HS-27A (cell line): ENCODE data around the gene RERE.
"Not testable (repeated sequence)": the region's sequence is repeated elsewhere in the genome, so short reads cannot be mapped to it uniquely, and the experiment has no call there.

Experiments used
- DNase-seq: peaks from one replicate; pipeline ENCODE4 v3.0.0-alpha.2; 2012; ENCODE audit warnings: low read depth, missing footprints

Gene RERE

DNA sequence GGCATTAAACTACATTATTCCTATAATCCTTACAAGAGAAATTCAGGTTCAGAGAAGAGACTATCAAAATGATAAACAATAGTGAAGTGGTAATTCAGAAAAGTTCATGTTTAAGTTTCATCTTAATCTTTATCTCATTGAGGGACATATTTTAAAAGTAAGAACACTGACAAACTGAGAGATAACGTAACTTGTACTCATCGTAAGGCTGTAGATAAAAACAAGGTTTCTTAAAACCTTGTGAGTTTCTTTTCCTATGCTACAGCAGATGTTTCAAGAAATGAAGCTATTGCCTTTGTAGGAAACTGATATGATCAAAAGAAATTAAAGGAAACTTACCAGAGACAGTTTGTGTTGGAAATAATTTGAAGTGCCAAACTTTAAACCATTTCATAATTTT lies 65.0 kb downstream of the RERE start:
- no peak for DNase-seq

DNA sequence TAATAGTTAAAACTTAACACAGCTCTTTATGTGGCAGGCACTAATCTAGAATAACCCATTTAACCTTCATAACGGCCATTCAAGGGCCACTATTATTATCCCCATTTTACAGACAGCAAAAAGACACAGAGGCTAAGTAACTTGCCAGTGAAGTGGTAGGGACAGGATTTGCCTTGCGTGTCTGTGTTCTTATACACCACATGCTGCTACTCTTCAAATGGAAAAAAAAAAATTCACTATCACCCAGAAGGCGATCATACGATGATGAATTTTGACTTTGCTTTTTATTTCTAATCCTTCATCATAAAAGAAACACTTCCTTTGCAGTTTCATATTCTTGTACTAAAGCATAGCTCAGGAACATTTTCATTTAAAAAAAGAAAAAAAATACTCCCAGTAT lies 65.5 kb downstream of the RERE start:
- DNase-seq, result no peak

GRCh38 chr1:8747879-8748825 lies 69.3 kb downstream of the RERE start:
- DNase-seq, result no peak

DNA sequence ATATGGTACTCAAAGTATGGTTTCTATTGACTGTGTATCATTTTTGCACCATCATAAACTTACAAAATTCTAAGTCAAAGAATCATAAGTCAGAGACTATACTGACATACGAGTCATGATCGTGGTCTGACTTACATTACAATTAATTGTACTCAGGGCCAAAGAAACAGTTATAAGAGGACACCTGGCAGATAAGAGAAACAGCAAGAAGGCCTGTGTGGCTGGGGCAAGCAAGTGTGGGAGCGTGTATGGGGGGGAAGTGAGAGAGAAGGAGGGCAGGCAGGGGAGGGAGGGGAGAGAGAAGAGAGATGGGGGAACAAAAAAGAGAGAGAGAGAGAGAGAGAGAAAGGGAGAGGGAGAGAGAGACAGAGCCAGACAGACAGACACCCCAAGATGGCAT lies 70.9 kb downstream of the RERE start:
- DNase-seq, result no peak

GRCh38 chr1:8745749-8746390 lies 71.6 kb downstream of the RERE start:
- no peak for DNase-seq

GRCh38 chr1:8745346-8745745 lies 72.1 kb downstream of the RERE start:
- no peak for DNase-seq

DNA sequence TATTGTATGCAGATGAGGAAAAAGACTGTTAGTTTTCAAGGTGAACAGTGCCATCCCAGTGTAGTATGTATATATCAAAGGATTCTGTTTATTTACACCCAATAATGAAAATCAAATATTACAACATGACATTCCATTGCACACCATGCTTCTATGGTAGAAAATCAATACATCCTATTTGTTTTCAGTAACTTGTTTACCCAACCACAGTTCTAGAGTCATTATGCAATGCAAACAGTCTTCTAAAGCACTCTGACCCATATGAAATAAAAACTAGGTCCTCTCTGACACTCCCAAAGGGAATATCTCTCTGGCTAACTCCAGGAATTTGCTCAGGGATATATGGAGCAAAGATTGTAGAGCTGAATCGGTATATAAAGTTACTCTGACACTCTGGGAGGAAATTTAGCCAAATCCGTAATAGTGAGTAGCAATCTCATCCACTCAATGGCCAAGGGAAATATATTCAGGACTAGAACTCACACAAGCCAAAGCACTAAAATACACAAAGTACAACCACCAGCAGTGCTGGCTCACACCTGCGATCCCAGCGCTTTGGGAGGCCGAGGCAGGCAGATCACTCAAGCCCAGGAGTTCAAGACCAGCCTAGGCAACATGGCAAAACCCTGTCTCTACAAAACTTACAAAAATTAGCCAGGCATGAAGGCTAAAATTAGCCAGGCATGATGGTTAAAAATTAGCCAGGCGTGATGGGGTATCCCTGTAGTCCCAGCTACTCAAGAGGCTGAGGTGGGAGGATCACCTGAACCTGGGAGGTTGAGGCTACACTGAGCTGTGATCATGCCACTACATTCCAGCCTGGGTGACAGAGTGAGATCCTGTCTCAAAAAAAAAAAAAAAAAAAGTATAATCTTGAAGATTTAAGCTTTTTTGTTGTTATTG lies 75.2 kb downstream of the RERE start:
- no peak for DNase-seq

GRCh38 chr1:8740034-8740449 lies 77.4 kb downstream of the RERE start:
- no peak for DNase-seq

DNA sequence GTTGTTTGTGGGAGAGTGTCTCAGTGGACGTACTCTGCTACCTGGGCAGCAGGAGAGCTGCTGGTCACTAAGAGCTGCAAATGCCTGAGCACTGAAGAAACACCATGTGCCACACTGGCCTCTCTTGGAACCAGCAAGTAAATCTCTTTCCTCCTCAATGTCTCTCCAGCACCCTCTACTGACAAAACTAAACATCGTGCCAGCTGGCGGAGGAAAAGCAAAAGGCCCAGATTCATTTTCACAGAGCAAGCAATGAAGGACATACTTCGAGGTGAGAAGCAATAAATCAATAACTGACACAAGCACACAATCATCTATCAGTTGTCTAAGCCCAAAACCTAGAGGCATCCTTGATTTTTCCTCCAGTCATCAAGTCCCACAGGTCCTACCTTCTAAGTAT lies 78.1 kb downstream of the RERE start:
- no peak for DNase-seq

GRCh38 chr1:8736927-8737326 lies 80.5 kb downstream of the RERE start:
- DNase-seq, result no peak

DNA sequence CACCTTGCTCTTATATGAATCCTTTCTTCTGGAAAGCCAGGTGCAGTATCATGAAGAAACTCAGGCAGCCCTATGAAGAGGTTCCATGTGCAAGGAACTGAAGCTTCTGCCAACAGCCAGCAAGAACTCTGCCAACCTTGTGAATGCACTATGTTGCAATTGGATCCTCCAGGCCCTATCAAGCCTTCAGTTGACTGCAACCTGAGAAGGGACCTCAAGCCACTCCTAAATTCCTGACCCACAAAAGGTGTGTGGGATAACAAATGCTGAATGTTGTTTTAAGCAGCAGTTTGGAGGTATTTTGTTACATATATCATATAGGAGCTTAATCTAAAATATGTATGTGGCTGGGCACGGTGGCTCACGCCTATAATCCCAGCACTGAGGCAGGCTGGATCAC lies 84.0 kb downstream of the RERE start:
- DNase-seq, result no peak

GRCh38 chr1:8731162-8731561 lies 86.3 kb downstream of the RERE start:
- DNase-seq, result no peak

DNA sequence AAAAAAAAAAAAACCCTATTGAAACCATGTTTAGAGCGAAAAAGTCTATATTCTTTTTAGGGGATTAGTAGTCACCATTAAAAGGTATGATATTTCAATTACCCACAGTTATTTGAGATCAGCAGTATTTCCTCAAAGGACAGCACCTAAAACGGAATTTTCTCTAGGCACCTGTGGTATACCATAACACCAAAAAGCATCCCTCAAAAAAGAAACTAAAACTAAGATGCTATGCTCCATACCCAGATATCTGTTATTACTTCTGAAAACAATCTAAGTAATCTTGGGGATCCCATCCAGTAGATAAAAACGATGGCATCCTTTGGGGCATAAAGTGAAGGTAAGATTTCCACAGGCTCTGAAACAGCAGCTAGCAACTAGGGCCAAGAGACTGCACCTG lies 89.0 kb downstream of the RERE start:
- DNase-seq, result no peak

DNA sequence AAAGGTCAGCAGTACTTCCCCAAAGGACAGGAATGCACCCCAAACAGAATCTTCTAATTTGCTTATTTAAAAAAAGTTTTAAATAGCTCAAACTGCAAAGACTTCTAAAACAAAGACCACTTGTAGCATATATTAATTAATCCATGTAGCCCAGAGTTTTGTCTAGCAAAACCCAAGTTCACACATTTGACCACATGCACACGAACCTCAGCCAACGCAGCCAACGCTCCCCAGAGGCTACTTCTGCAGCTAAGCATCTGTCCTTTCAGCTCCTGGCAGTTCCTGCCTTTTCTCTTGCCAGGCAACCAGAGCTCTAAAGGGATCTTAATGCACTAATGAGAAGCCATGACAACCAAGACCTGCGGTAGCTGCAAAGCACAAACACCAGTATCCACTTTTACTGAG lies 89.6 kb downstream of the RERE start:
- DNase-seq, result no peak

DNA sequence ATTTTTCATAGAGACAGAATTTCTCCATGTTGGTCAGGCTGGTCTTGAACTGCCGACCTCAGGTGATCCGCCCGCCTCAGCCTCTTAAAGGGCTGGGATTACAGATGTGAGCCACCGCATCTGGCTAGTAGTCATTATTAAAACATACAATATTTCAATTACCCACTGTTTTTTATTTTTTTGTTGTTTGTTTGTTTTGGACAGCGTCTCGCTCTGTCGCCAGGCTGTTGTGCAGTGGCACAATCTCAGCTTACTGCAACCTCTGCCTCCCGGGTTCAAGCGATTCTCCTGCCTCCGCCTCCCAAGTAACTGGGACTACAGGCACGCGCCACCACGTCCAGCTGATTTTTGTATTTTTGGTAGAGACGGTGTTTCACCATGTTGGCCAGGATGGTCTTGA lies 90.1 kb downstream of the RERE start:
- DNase-seq, result not testable (repeated sequence)

- not testable (repeated sequence) for DNase-seq
These were observed 90.6 kb downstream of the RERE start for GRCh38 chr1:8726801-8727186.

GRCh38 chr1:8723010-8723409 lies 94.4 kb downstream of the RERE start:
- no peak for DNase-seq

DNA sequence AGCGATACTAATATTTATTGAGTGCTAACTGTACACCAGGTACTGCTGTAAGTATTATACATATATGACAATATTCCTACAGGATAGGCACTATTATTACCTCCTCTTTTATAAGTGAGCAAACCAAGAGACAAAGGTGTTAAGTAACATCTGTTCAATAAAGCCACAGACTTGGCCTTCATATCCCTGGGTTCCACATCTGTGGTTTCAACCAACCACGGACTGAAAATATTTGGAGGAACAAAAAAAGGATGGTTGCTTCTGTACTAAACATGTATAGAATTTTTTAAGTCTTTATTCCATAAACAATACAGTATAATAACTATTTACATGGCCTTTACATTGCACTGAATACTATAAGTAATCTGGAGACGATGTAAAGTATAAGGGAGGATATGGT lies 95.1 kb downstream of the RERE start:
- no peak for DNase-seq

- DNase-seq, result no peak
These were observed 95.6 kb downstream of the RERE start for GRCh38 chr1:8721679-8722324.

- DNase-seq, result no peak
These were observed 97.1 kb downstream of the RERE start for GRCh38 chr1:8720347-8720746.

- DNase-seq, result no peak
These were observed 98.5 kb downstream of the RERE start for GRCh38 chr1:8718850-8719361.

DNA sequence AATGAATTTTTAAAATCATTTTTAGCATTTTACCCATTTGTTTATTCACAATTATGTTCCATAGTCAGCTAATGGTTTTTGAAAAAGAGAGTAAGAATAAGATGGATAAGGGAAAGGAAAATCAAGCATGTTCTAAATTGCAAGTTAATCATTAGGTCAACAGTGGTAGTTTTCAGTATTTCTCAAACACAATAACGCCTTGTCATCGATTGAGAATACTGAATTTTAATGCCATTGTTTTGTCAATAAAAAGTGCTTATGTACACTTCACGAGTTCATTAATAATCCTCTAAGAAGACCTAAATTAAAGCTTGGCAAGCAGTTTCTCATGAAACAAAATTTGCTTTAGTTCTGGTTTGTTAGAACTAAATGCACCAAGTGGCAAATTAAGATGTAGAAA lies 100.3 kb downstream of the RERE start:
- no peak for DNase-seq
